CD4-positive, alpha-beta T cell (primary cell): ENCODE measurements around the gene CDRT4. TPM values are rescaled to one million over a fixed set of nuclear protein-coding genes. Genes with fewer than 3 reads are reported as not detected.

Experiments
- ATAC-seq: fragments of 200-7000 bp; cut with Tn5 transposase; one replicate; pipeline ENCODE4 v1.10.0; 2022; ENCODE audit warnings: mild to moderate bottlenecking; ENCODE audit not compliant: poor library complexity
- CTCF ChIA-PET: fragments of 350-600 bp; sonication (Branson Sonifier 250); formaldehyde crosslinking; loops from one replicate; lab custom pipeline; 2021; ENCODE audit warnings: antibody characterized with exemption, inconsistent platforms; lab: Charles Lee
- POLR2A ChIA-PET: fragments of 350-600 bp; sonication (Branson Sonifier 250); formaldehyde crosslinking; loops from one replicate; lab custom pipeline; 2021; ENCODE audit warnings: antibody characterized with exemption, inconsistent platforms; lab: Charles Lee
- DNase-seq, 14 experiments: peaks; one replicate each; pipeline ENCODE4 v3.0.0-alpha.2; 2013 to 2020; ENCODE audit warnings: mixed read lengths in 2 of 14
- H3K27ac ChIP-seq, 2 donors: one replicate each; pipeline versions ENCODE4 v1.5.1 to v1.7.0; 2013; ENCODE audit warnings: low read length in 2 of 2, low read depth in 1 of 2, mild to moderate bottlenecking in 1 of 2
- H3K27me3 ChIP-seq, 2 experiments: 1 replicate in 1 of 2; 2 replicates in 1 of 2; pipeline versions ENCODE4 v1.6.1 to v1.7.0; 2013; ENCODE audit warnings: low read length in 2 of 2, control low read depth in 1 of 2, mild to moderate bottlenecking in 1 of 2, moderate library complexity in 1 of 2; ENCODE audit not compliant: insufficient read depth in 2 of 2, control insufficient read depth in 1 of 2
- H3K36me3 ChIP-seq: one replicate; pipeline ENCODE4 v1.6.1; 2013; ENCODE audit warnings: low read length, control low read depth; ENCODE audit not compliant: insufficient read depth
- H3K4me1 ChIP-seq: one replicate; pipeline ENCODE4 v1.6.1; 2013; ENCODE audit warnings: low read length, control low read depth; ENCODE audit not compliant: insufficient read depth
- H3K4me3 ChIP-seq: one replicate; pipeline ENCODE4 v1.5.1; 2013; ENCODE audit warnings: mild to moderate bottlenecking, low read length, moderate library complexity
- H3K9me3 ChIP-seq, 2 experiments: 1 replicate in 1 of 2; 2 replicates in 1 of 2; pipeline versions ENCODE4 v1.6.1 to v1.7.0; 2013; ENCODE audit warnings: low read length in 2 of 2, mild to moderate bottlenecking in 2 of 2, control low read depth in 1 of 2, moderate library complexity in 1 of 2; ENCODE audit not compliant: control insufficient read depth in 1 of 2, insufficient read depth in 1 of 2
- H3K27ac Mint-ChIP-seq: one replicate; pipeline ENCODE4 v1.8.0; 2020; ENCODE audit warnings: mixed read lengths
- H3K27me3 Mint-ChIP-seq: one replicate; pipeline ENCODE4 v1.8.0; 2021; ENCODE audit warnings: mixed read lengths
- H3K36me3 Mint-ChIP-seq: one replicate; pipeline ENCODE4 v1.8.0; 2021; ENCODE audit warnings: low read depth, mixed read lengths
- H3K4me1 Mint-ChIP-seq: one replicate; pipeline ENCODE4 v1.8.0; 2021; ENCODE audit warnings: low read depth, mixed read lengths
- H3K4me3 Mint-ChIP-seq: one replicate; pipeline ENCODE4 v1.8.0; 2020; ENCODE audit warnings: mild to moderate bottlenecking, mixed read lengths
- H3K9me3 Mint-ChIP-seq: one replicate; pipeline ENCODE4 v1.8.0; 2020; ENCODE audit warnings: mixed read lengths
- CTCF ChIP-seq: fragments of 200-600 bp; IDR thresholded peaks from one replicate; pipeline ENCODE4 v1.8.0; 2022; ENCODE audit warnings: antibody characterized with exemption, mild to moderate bottlenecking
- intact Hi-C, 2 experiments: fragments of 100-400 bp; cut with DNase I in 1 of 2; cut with micrococcal nuclease in 1 of 2; formaldehyde crosslinking; loops; one replicate each; pipeline versions ENCODE4 v1.15.1 to v1.9.0; 2023 to 2025; cut with DNase I, micrococcal nuclease
- total RNA-seq, 174 experiments: library from RNA in 2 of 174; stranded (reverse) in 2 of 174; gene quantifications; one replicate each; pipeline ENCODE4 v1.2.3 and lab custom pipeline; 2021 to 2026

Gene CDRT4
- total RNA-seq, 2 experiments from 2014 or later: 0.89 to 3.3 TPM

GRCh38 chr17:15398291-15398690, 69.1 kb downstream of the CDRT4 start:
- Histone ChIP-seq H3K9me3 (no peaks in the 10 kb centered on the region), H3K36me3 (no peaks in the 10 kb centered on the region), H3K4me3 (no peak overlapping the region), H3K4me1 (no peaks in the 10 kb centered on the region), H3K27me3 (peaks cover 0 to 4% of the 10 kb centered on the region in 2 experiments), H3K27ac (no peak overlapping the region)
- DNase-seq (no peak), ATAC-seq (no peak)
- no peaks in the 10 kb centered on the region for H3K4me1 Mint-ChIP-seq
- H3K27ac Mint-ChIP-seq: no peak overlapping the region
- no peaks in the 10 kb centered on the region for H3K9me3 Mint-ChIP-seq
- H3K4me3 Mint-ChIP-seq: no peak overlapping the region
- ChIA-PET CTCF (no interaction called here), POLR2A (no interaction called here)
- peaks cover 41% of the 10 kb centered on the region for H3K27me3 Mint-ChIP-seq
- TF ChIP-seq CTCF: no peak
- intact Hi-C loops: no loop called here
- H3K36me3 Mint-ChIP-seq: no peaks in the 10 kb centered on the region

GRCh38 chr17:15397620-15398019, 69.8 kb downstream of the CDRT4 start:
- Histone ChIP-seq H3K36me3 (no peaks in the 10 kb centered on the region), H3K27me3 (peaks cover 0 to 4% of the 10 kb centered on the region in 2 experiments), H3K4me3 (no peak overlapping the region), H3K27ac (no peak overlapping the region), H3K9me3 (no peaks in the 10 kb centered on the region), H3K4me1 (no peaks in the 10 kb centered on the region)
- TF ChIP-seq CTCF: no peak
- H3K27ac Mint-ChIP-seq: no peak overlapping the region
- POLR2A ChIA-PET: no interaction called here
- H3K4me3 Mint-ChIP-seq: no peak overlapping the region
- peaks cover 43% of the 10 kb centered on the region for H3K27me3 Mint-ChIP-seq
- H3K9me3 Mint-ChIP-seq: no peaks in the 10 kb centered on the region
- ATAC-seq (no peak), DNase-seq (no peak)
- CTCF ChIA-PET: interaction anchor here (0.7 kb wide), 1 partner anchor 47 kb away, joined by 4 read pairs; no protein-coding TSS in a partner anchor
- H3K36me3 Mint-ChIP-seq: no peaks in the 10 kb centered on the region
- H3K4me1 Mint-ChIP-seq: no peaks in the 10 kb centered on the region
- intact Hi-C loops: no loop called here

GRCh38 chr17:15395091-15395490, 72.3 kb downstream of the CDRT4 start:
- no peaks in the 10 kb centered on the region for H3K9me3 Mint-ChIP-seq
- TF ChIP-seq CTCF: no peak
- H3K27me3 Mint-ChIP-seq: peaks cover 35% of the 10 kb centered on the region
- ATAC-seq (no peak), DNase-seq (no peak)
- Histone ChIP-seq H3K36me3 (no peaks in the 10 kb centered on the region), H3K9me3 (no peaks in the 10 kb centered on the region), H3K27me3 (peaks cover 0 to 4% of the 10 kb centered on the region in 2 experiments), H3K27ac (no peak overlapping the region), H3K4me1 (no peaks in the 10 kb centered on the region), H3K4me3 (no peak overlapping the region)
- no peaks in the 10 kb centered on the region for H3K36me3 Mint-ChIP-seq
- no peak overlapping the region for H3K4me3 Mint-ChIP-seq
- CTCF ChIA-PET: no interaction called here
- POLR2A ChIA-PET: no interaction called here
- H3K27ac Mint-ChIP-seq: no peak overlapping the region
- intact Hi-C loops: no loop called here
- no peaks in the 10 kb centered on the region for H3K4me1 Mint-ChIP-seq
